ENCODE data around the gene ACACA.
A peak's percentile ranks its signal among the peaks of the same experiment; 100 is the strongest.

ACACA gene

GRCh38 chr17:37295888-37296287, 110.7 kb downstream of the ACACA start:
- H3F3A ChIP-seq (ENCODE audit: control insufficient read depth, insufficient read depth) = peaks cover 3% of the 10 kb centered on the region
- no peak overlapping the region for H3K4me2 ChIP-seq (ENCODE audit: low read length)
- H3K27ac ChIP-seq (ENCODE audit: low read depth, low read length) = no peak overlapping the region
- H3K4me3 ChIP-seq (ENCODE audit: low read length) = no peak overlapping the region
- H4K20me1 ChIP-seq (ENCODE audit: control insufficient read depth, insufficient read depth, low read depth, low read length) = 0 out of 2 replicates have a peak, but pooled peaks cover 7% of the 10 kb centered on the region
- peaks cover 25% of the 10 kb centered on the region for H3K4me1 ChIP-seq (ENCODE audit: control insufficient read depth, low read length)
- TF ChIP-seq EZH2phosphoT487 (IDR thresholded peaks at IDR 0.05; ENCODE audit: borderline replicate concordance, low read length) (no peak), CTCF (IDR thresholded peaks at IDR 0.05; ENCODE audit: low read depth, low read length, poor library complexity, severe bottlenecking) (no peak)
- no peaks in the 10 kb centered on the region for H3K9me2 ChIP-seq (replicated peaks; ENCODE audit: control insufficient read depth, low read length)
- peaks cover 19% of the 10 kb centered on the region for H3K36me3 ChIP-seq (ENCODE audit: control insufficient read depth, low read length)
- no peaks in the 10 kb centered on the region for H3K27me3 ChIP-seq (ENCODE audit: control insufficient read depth, low read length)
- peaks cover 63% of the 10 kb centered on the region for H3K79me2 ChIP-seq (ENCODE audit: control insufficient read depth, low read length)
- H3K9me3 ChIP-seq (ENCODE audit: control insufficient read depth, insufficient read depth, low read length) = no peaks in the 10 kb centered on the region

GRCh38 chr17:37294888-37295287, 111.7 kb downstream of the ACACA start:
- no peaks in the 10 kb centered on the region for H3K9me3 ChIP-seq (ENCODE audit: control insufficient read depth, insufficient read depth, low read length)
- peaks cover 14% of the 10 kb centered on the region for H3K36me3 ChIP-seq (ENCODE audit: control insufficient read depth, low read length)
- H4K20me1 ChIP-seq (ENCODE audit: control insufficient read depth, insufficient read depth, low read depth, low read length) = 0 out of 2 replicates have a peak, but pooled peaks cover 4% of the 10 kb centered on the region
- H3K4me1 ChIP-seq (ENCODE audit: control insufficient read depth, low read length) = peaks cover 25% of the 10 kb centered on the region
- H3K27me3 ChIP-seq (ENCODE audit: control insufficient read depth, low read length) = no peaks in the 10 kb centered on the region
- TF ChIP-seq CTCF (IDR thresholded peaks at IDR 0.05; ENCODE audit: low read depth, low read length, poor library complexity, severe bottlenecking) (no peak), EZH2phosphoT487 (IDR thresholded peaks at IDR 0.05; ENCODE audit: borderline replicate concordance, low read length) (no peak)
- H3F3A ChIP-seq (ENCODE audit: control insufficient read depth, insufficient read depth) = peaks cover 3% of the 10 kb centered on the region
- no peaks in the 10 kb centered on the region for H3K9me2 ChIP-seq (replicated peaks; ENCODE audit: control insufficient read depth, low read length)
- H3K79me2 ChIP-seq (ENCODE audit: control insufficient read depth, low read length) = peaks cover 62% of the 10 kb centered on the region
- H3K4me3 ChIP-seq (ENCODE audit: low read length) = no peak overlapping the region
- H3K4me2 ChIP-seq (ENCODE audit: low read length) = no peak overlapping the region
- H3K27ac ChIP-seq (ENCODE audit: low read depth, low read length) = no peak overlapping the region

GRCh38 chr17:37293770-37294169, 112.9 kb downstream of the ACACA start:
- Histone ChIP-seq H3K4me3 (ENCODE audit: low read length) (no peak overlapping the region), H3K4me2 (ENCODE audit: low read length) (peak overlapping the region; percentile 43), H3K36me3 (ENCODE audit: control insufficient read depth, low read length) (peaks cover 20% of the 10 kb centered on the region), H3K9me3 (ENCODE audit: control insufficient read depth, insufficient read depth, low read length) (no peaks in the 10 kb centered on the region), H3K4me1 (ENCODE audit: control insufficient read depth, low read length) (peaks cover 25% of the 10 kb centered on the region), H4K20me1 (ENCODE audit: control insufficient read depth, insufficient read depth, low read depth, low read length) (0 out of 2 replicates have a peak, but pooled peaks cover 4% of the 10 kb centered on the region), H3F3A (ENCODE audit: control insufficient read depth, insufficient read depth) (peaks cover 3% of the 10 kb centered on the region), H3K27me3 (ENCODE audit: control insufficient read depth, low read length) (no peaks in the 10 kb centered on the region), H3K79me2 (ENCODE audit: control insufficient read depth, low read length) (peaks cover 61% of the 10 kb centered on the region), H3K9me2 (replicated peaks; ENCODE audit: control insufficient read depth, low read length) (no peaks in the 10 kb centered on the region), H3K27ac (ENCODE audit: low read depth, low read length) (no peak overlapping the region)
- no peak for TF ChIP-seq EZH2phosphoT487 (IDR thresholded peaks at IDR 0.05; ENCODE audit: borderline replicate concordance, low read length)
- TF ChIP-seq CTCF (IDR thresholded peaks at IDR 0.05; ENCODE audit: low read depth, low read length, poor library complexity, severe bottlenecking) = no peak

All from DOHH2 (cell line).